MCF 10A (cell line): Measurements from ENCODE around the gene FOXB1. TPM values are rescaled to one million over a fixed set of nuclear protein-coding genes. Genes with fewer than 3 reads are reported as not detected.

ENCODE experiments used
- BruUV-seq: library from RNA; stranded (reverse); fragments of 400-500 nt; replicated peaks from 2 replicates; lab custom pipeline; 2021; lab: Mats Ljungman, UMichigan
- CTCF ChIA-PET: fragments of 300-600 bp; sonication (Branson Sonifier 250); formaldehyde crosslinking; extraction: SDS; loops from one replicate; lab custom pipeline; 2021; ENCODE audit warnings: antibody characterized with exemption, inconsistent platforms; lab: Yijun Ruan, JAX
- POLR2A ChIA-PET: fragments of 300-600, 350-650 bp; sonication (Branson Sonifier 250); formaldehyde crosslinking; extraction: SDS; loops from one replicate; lab custom pipeline; 2020; ENCODE audit warnings: antibody characterized with exemption, inconsistent platforms; lab: Yijun Ruan, JAX
- DNase-seq: peaks from one replicate; pipeline ENCODE4 v3.0.0-alpha.2; 2018; ENCODE audit not compliant: unreplicated experiment
- H3K27ac Mint-ChIP-seq: one replicate; pipeline ENCODE4 v1.8.0; 2022; ENCODE audit warnings: mild to moderate bottlenecking, low read depth, mixed read lengths; ENCODE audit not compliant: unreplicated experiment
- H3K27me3 Mint-ChIP-seq: one replicate; pipeline ENCODE4 v1.8.0; 2022; ENCODE audit warnings: mixed read lengths; ENCODE audit not compliant: insufficient read depth, unreplicated experiment
- H3K36me3 Mint-ChIP-seq: one replicate; pipeline ENCODE4 v1.8.0; 2022; ENCODE audit warnings: mild to moderate bottlenecking, moderate library complexity, mixed read lengths; ENCODE audit not compliant: insufficient read depth, unreplicated experiment
- H3K4me1 Mint-ChIP-seq: one replicate; pipeline ENCODE4 v1.8.0; 2022; ENCODE audit warnings: mixed read lengths; ENCODE audit not compliant: insufficient read depth, unreplicated experiment
- H3K4me3 Mint-ChIP-seq: one replicate; pipeline ENCODE4 v1.8.0; 2022; ENCODE audit warnings: mild to moderate bottlenecking, moderate library complexity, mixed read lengths; ENCODE audit not compliant: unreplicated experiment
- H3K9me3 Mint-ChIP-seq: one replicate; pipeline ENCODE4 v1.8.0; 2022; ENCODE audit warnings: mixed read lengths; ENCODE audit not compliant: unreplicated experiment
- CTCF ChIP-seq: fragments of 200-600 bp; IDR thresholded peaks from one replicate; pipeline ENCODE4 v1.8.0; 2022; ENCODE audit warnings: antibody characterized with exemption, mild to moderate bottlenecking; ENCODE audit not compliant: unreplicated experiment
- intact Hi-C: fragments of 100-400 bp; cut with micrococcal nuclease; formaldehyde crosslinking; loops from 2 replicates; pipeline ENCODE4 v1.14.1; 2022
- total RNA-seq: library from RNA; stranded (reverse); gene quantifications from 2 replicates; pipeline ENCODE4 v1.2.3, GENCODE V29; 2022

The FOXB1 gene
- total RNA-seq, 1 experiment from 2014 or later: not detected

- H3K27me3 Mint-ChIP-seq: peaks cover 94% of the 10 kb centered on the region
- POLR2A ChIA-PET: interaction anchor here (0.9 to 1.3 kb wide), 2 partner anchors 8 to 94 kb away, joined by 4 to 6 read pairs; no protein-coding TSS in a partner anchor
- TF ChIP-seq CTCF: no peak
- CTCF ChIA-PET: interaction anchor here (0.7 kb wide), 1 partner anchor 307 kb away, joined by 3 read pairs; no protein-coding TSS in a partner anchor
- H3K4me3 Mint-ChIP-seq: no peak overlapping the region
- H3K36me3 Mint-ChIP-seq: no peaks in the 10 kb centered on the region
- DNase-seq: no peak
- intact Hi-C loops: no loop called here
- H3K4me1 Mint-ChIP-seq: no peaks in the 10 kb centered on the region
- H3K9me3 Mint-ChIP-seq: no peaks in the 10 kb centered on the region
- BruUV-seq: no TSS peak
- H3K27ac Mint-ChIP-seq: no peak overlapping the region
Observed at GRCh38 chr15:59998305-59998949, 5.7 kb upstream of the FOXB1 start.

DNA sequence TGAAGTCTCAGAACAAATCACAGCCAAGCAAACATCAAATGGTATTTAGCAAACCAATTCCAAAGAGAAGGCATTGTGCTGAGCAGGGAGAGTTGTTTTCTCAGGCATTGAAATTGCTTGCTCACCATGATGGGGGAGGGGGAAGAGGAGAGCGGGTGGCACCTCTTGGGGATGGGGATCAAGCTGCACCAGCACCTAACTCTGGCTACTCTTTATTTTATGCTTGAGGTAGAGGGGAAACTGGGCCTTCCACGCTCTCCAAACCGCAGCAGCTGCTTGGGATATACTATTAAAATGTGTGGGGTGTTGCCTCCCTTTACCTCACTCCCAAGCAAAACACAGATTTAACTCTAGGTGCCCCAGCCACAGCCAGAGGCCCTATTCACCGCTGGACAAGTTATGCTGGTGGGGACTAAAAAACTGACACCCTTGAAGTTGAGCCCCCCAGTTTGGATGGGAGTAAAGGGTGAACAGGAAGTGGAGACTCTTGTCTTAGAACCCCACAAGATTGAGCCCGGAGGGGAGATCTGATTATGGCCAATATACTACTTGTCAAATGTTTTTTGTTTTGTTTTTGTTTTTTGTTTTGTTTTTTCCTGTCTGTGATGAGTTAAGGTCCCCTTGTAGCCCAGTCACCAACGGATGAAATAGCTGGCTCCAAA, 5.0 kb upstream of the FOXB1 start:
- Mint-ChIP-seq H3K27ac (no peak overlapping the region), H3K4me3 (no peak overlapping the region), H3K36me3 (no peaks in the 10 kb centered on the region), H3K4me1 (no peaks in the 10 kb centered on the region), H3K9me3 (no peaks in the 10 kb centered on the region), H3K27me3 (peaks cover 94% of the 10 kb centered on the region)
- ChIA-PET CTCF (no interaction called here), POLR2A (no interaction called here)
- intact Hi-C loops: no loop called here
- no peak for TF ChIP-seq CTCF
- DNase-seq: no peak
- BruUV-seq: no TSS peak

DNA sequence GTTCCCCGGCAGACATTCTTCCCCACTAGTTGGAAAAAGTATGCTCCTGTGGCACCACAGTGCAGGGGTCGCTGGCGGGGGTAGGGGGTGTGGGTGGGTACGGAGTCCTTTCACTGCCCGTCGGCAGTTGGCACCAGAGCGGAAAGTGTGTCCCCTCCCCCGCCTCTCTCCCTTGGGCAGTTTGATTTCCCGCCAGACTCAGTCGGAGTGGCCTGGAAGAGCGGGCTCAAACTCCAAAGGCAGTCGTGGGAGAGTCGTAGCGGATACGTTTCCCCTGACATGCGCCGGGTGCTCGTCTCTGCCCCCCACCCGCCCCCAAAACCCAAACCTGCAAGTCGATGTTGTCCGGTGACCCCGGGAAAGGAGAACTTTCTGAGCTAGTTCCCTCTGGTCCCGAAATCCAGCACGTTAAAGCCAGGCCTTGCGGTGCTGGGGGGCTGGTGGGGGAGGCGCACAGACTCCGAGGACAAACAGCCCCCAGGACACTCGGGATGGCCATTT, 4.4 kb upstream of the FOXB1 start:
- Mint-ChIP-seq H3K36me3 (no peaks in the 10 kb centered on the region), H3K4me3 (no peak overlapping the region), H3K4me1 (no peaks in the 10 kb centered on the region), H3K9me3 (no peaks in the 10 kb centered on the region), H3K27ac (no peak overlapping the region), H3K27me3 (peaks cover 88% of the 10 kb centered on the region)
- ChIA-PET POLR2A (no interaction called here), CTCF (no interaction called here)
- no peak for TF ChIP-seq CTCF
- intact Hi-C loops: loop anchor here (10.0 kb wide), 2 partner anchors 75 to 325 kb away; no protein-coding TSS in a partner anchor
- DNase-seq: no peak
- no TSS peak for BruUV-seq

GRCh38 chr15:60000113-60000823, 3.8 kb upstream of the FOXB1 start:
- CTCF ChIA-PET: interaction anchor here (0.6 kb wide), 2 partner anchors 114 to 444 kb away, joined by 3 read pairs; no protein-coding TSS in a partner anchor
- peak; percentile 21 for DNase-seq
- no peak overlapping the region for H3K27ac Mint-ChIP-seq
- BruUV-seq: no TSS peak
- H3K4me3 Mint-ChIP-seq: no peak overlapping the region
- H3K36me3 Mint-ChIP-seq: no peaks in the 10 kb centered on the region
- no peaks in the 10 kb centered on the region for H3K9me3 Mint-ChIP-seq
- no peak for TF ChIP-seq CTCF
- intact Hi-C loops: loop anchor here (10.0 kb wide), 2 partner anchors 75 to 325 kb away; no protein-coding TSS in a partner anchor
- POLR2A ChIA-PET: no interaction called here
- no peaks in the 10 kb centered on the region for H3K4me1 Mint-ChIP-seq
- peaks cover 82% of the 10 kb centered on the region for H3K27me3 Mint-ChIP-seq
